PFSK-1 (cell line): Measurements from ENCODE around the gene WAC.

ENCODE experiments used
- FOXP2 ChIP-seq: optimal IDR thresholded peaks from 2 replicates; pipeline ENCODE3; 2011; ENCODE audit warnings: borderline replicate concordance, control low read depth, inconsistent platforms; ENCODE audit not compliant: insufficient read depth; ENCODE audit errors: extremely low read length, extremely low read depth
- POLR2AphosphoS5 ChIP-seq: IDR thresholded peaks from 2 replicates; pipeline ENCODE4 v1.6.1; 2012; ENCODE audit warnings: low read depth, mild to moderate bottlenecking, control low read depth, low read length, moderate library complexity
- REST ChIP-seq, 2 experiments: IDR thresholded peaks; 2 replicates each; pipeline versions ENCODE4 v1.6.1 to v1.8.0; 2011 to 2012; ENCODE audit warnings: low read depth in 2 of 2, low read length in 2 of 2, control low read depth in 1 of 2, inconsistent platforms in 1 of 2, mild to moderate bottlenecking in 1 of 2, moderate library complexity in 1 of 2; ENCODE audit not compliant: insufficient read depth in 1 of 2
- SIN3A ChIP-seq: IDR thresholded peaks from 2 replicates; pipeline ENCODE4 v1.6.1; 2012; ENCODE audit warnings: mild to moderate bottlenecking, low read length, moderate library complexity, borderline replicate concordance; ENCODE audit not compliant: insufficient read depth
- TAF1 ChIP-seq: IDR thresholded peaks from 2 replicates; pipeline ENCODE4 v1.6.1; 2012; ENCODE audit warnings: low read length, control low read depth, borderline replicate concordance; ENCODE audit not compliant: insufficient read depth

Gene WAC

GRCh38 chr10:28586176-28586575, 53.3 kb downstream of the WAC start:
- TF ChIP-seq FOXP2 (no peak), POLR2AphosphoS5 (no peak), SIN3A (no peak), TAF1 (no peak), REST (IDR thresholded peaks at IDR 0.05; ENCODE audit: insufficient read depth in 1 of 2, low read depth in 2 of 2, low read length in 2 of 2) (no peak)

- TF ChIP-seq POLR2AphosphoS5: no peak
- no peak for TF ChIP-seq TAF1
- TF ChIP-seq SIN3A: no peak
- TF ChIP-seq FOXP2: no peak
- no peak for TF ChIP-seq REST (IDR thresholded peaks at IDR 0.05; ENCODE audit: insufficient read depth in 1 of 2, low read depth in 2 of 2, low read length in 2 of 2)
Measured at GRCh38 chr10:28587270-28587969, 54.5 kb downstream of the WAC start.

GRCh38 chr10:28587970-28588290, 55.0 kb downstream of the WAC start:
- TF ChIP-seq REST (IDR thresholded peaks at IDR 0.05; ENCODE audit: insufficient read depth in 1 of 2, low read depth in 2 of 2, low read length in 2 of 2) (no peak), FOXP2 (no peak), SIN3A (no peak), TAF1 (no peak), POLR2AphosphoS5 (no peak)

- TF ChIP-seq FOXP2 (no peak), REST (IDR thresholded peaks at IDR 0.05; ENCODE audit: insufficient read depth in 1 of 2, low read depth in 2 of 2, low read length in 2 of 2) (no peak), POLR2AphosphoS5 (no peak), TAF1 (no peak), SIN3A (no peak)
Measured at GRCh38 chr10:28592953-28593352, 60.0 kb downstream of the WAC start.

- TF ChIP-seq FOXP2 (no peak), TAF1 (no peak), SIN3A (no peak), REST (IDR thresholded peaks at IDR 0.05; ENCODE audit: insufficient read depth in 1 of 2, low read depth in 2 of 2, low read length in 2 of 2) (no peak), POLR2AphosphoS5 (no peak)
Measured at GRCh38 chr10:28593811-28594210, 60.9 kb downstream of the WAC start.
